GM21786 (cell line): ENCODE results near the gene IST1.
"Not testable (repeated sequence)": the region's sequence is repeated elsewhere in the genome, so short reads cannot be mapped to it uniquely, and the experiment has no call there.

Source experiments
- ATAC-seq: cut with Tn5 transposase; IDR thresholded peaks from one replicate; pipeline ENCODE4 v1.9.1; 2021; ENCODE audit not compliant: unreplicated experiment

Gene IST1

GRCh38 chr16:71880176-71880575 is 15.2 kb upstream of the IST1 start:
- no peak for ATAC-seq

GRCh38 chr16:71882505-71883167 is 12.7 kb upstream of the IST1 start:
- ATAC-seq = peak; percentile 43

- ATAC-seq = peak; percentile 35
Observed at GRCh38 chr16:71883168-71883848, 12.0 kb upstream of the IST1 start.

GRCh38 chr16:71883849-71884638 is 11.3 kb upstream of the IST1 start, which contains the start of gene ZNF821:
TSS of gene ZNF821 (minus strand) at chr16:71884182. CDS start at chr16:71879946, 4,236 bp downstream.
- ATAC-seq = peak; percentile 36

- no peak for ATAC-seq
Observed at GRCh38 chr16:71885261-71885650, 10.1 kb upstream of the IST1 start.

- no peak for ATAC-seq
Observed at GRCh38 chr16:71889147-71889546, 6.2 kb upstream of the IST1 start.

- ATAC-seq = no peak
Observed at GRCh38 chr16:71893888-71894228, 1.5 kb upstream of the IST1 start.

GRCh38 chr16:71894229-71894920 is 956 bp upstream of the IST1 start:
- peak; percentile 26 for ATAC-seq

- peak; percentile 9 for ATAC-seq
Observed at GRCh38 chr16:71895679-71896365, 491 bp downstream of the IST1 start.

- ATAC-seq = no peak
Observed at GRCh38 chr16:71896764-71897368, 1.5 kb downstream of the IST1 start.

GRCh38 chr16:71899171-71899570 is 3.8 kb downstream of the IST1 start:
- ATAC-seq = no peak

GRCh38 chr16:71902656-71903365 is 7.5 kb downstream of the IST1 start:
- ATAC-seq = no peak

- no peak for ATAC-seq
Observed at GRCh38 chr16:71903608-71904007, 8.3 kb downstream of the IST1 start.

GRCh38 chr16:71904239-71904638 is 8.9 kb downstream of the IST1 start:
- no peak for ATAC-seq

GRCh38 chr16:71905765-71906164 is 10.4 kb downstream of the IST1 start:
- not testable (repeated sequence) for ATAC-seq

- ATAC-seq = no peak
Observed at GRCh38 chr16:71911121-71911520, 15.8 kb downstream of the IST1 start.

- no peak for ATAC-seq
Observed at GRCh38 chr16:71912534-71913275, 17.4 kb downstream of the IST1 start.

- no peak for ATAC-seq
Observed at GRCh38 chr16:71914802-71915201, 19.5 kb downstream of the IST1 start.

GRCh38 chr16:71915350-71915749 is 20.0 kb downstream of the IST1 start:
- no peak for ATAC-seq
